Dermis lymphatic vessel endothelial cell (primary cell): ENCODE measurements around the gene DDT. TPM values are rescaled to one million over a fixed set of nuclear protein-coding genes. Genes with fewer than 3 reads are reported as not detected.

Experiments used
- total RNA-seq: library from RNA; depleted of rRNA; stranded (reverse); fragments of >200 nt; gene quantifications from 2 replicates; pipeline ENCODE4 v1.2.1, GENCODE V29; 2014

The DDT gene
- total RNA-seq, result 92.4 and 105 TPM in 2 replicates

DNA sequence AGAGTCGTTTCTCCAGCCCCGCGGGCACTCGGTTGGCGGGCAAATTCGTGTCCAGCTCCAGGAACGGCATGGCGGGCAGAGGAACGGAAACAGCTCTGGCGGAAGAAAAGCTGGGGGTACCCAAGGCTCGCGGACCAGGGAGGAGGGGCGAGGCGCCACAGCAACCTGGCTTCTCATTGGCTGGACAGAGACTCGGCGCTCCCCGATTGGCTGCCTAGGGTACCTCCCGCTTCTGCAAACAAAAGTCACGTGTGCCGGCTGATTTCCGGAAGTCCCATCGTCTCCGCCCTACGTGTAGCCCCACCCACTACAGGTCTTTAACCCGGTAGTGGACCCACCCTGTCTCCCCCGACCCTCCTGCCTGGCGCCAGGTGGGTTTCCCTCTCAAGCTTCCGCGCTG is at the start of gene DDT:
TSS of gene DDT (minus strand) at position 97 of the 400 bp plus-strand sequence. CDS start at position 70, 27 bp downstream.

DNA sequence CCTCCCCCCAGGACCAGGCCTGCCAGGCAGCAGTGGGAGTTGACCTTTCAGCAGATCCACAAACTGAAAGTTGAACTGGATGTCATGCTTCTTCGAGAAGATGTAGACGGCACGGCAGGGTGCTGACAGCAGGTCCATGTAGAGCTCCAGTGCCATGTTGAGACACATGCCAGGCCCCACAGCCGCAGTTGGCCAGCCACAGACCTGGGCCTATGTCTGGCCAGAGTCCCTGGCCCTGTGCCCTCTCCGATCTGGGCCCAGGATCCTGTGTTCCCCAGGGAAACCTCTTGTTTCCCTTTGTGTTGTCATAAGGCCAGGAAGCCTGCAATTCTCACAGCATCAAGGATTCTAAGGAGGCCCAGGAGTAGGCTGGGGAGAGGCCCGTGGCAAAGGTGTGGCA is 31.0 kb upstream of the DDT start, which contains the start of gene GSTT4:
TSS of gene GSTT4 (minus strand) at position 253 of the 400 bp plus-strand sequence. CDS start at position 156, 97 bp downstream.

GRCh38 chr22:23979557-23980240 is 5.5 kb upstream of the DDT start, which contains the start of gene GSTT2:
Gene GSTT2 (plus strand): TSS chr22:23980134.

GRCh38 chr22:23966568-23966967 is 7.7 kb downstream of the DDT start, which contains the start of gene DDTL:
Gene DDTL (plus strand): TSS chr22:23966888. CDS start chr22:23966915, 27 bp downstream.

DNA sequence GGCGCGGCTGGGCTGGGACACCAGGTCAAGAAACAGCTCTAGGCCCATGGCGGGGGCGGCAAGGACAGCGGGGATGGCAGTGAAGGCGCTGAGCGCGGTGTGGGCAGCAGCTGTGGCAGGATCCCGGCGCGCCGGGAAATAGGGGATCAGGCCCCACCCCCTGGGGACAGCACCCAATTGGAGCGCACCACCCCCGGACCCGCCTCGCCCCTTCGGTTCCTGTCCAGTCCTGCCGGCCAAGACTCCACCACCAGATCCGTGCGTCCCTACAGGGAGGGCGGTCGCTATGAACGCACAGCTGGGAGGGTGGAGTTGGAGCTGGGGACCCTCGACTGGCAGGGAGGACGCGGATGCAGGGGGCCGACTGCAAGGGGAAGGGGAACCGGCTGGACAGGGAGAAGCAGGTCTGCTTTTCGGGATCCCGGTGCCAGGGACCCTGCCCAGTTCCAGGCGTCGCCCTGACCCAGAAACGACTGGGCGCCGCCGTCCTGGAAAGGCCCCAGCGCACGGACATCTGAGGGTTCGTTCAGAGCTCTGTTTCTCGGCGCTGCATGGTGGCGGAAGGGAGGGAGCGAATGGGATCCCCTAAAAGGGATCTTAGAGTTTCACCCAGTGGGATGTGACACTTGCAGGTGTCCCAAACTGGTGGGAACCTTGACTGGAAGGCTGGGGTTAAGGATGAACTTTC is 13.0 kb downstream of the DDT start, which contains the start of gene GSTT2B:
TSS of gene GSTT2B (minus strand) at position 112 of the 688 bp plus-strand sequence. CDS start at position 48, 64 bp downstream.

Other genes with a start within 250 kb of the DDT start
- gene ZNF70, start 223.3 kb downstream of the DDT start, total RNA-seq, result 1.3 and 2.1 TPM in 2 replicates
- 0.22 TPM in 1 of 2 replicates, not detected in the other for gene VPREB3, start 220.0 kb downstream of the DDT start, total RNA-seq
- gene C22orf15, start 211.5 kb downstream of the DDT start, total RNA-seq, result 0.09 and 0.33 TPM in 2 replicates
- gene CHCHD10, start 206.5 kb downstream of the DDT start, total RNA-seq, result 6.5 and 11.8 TPM in 2 replicates
- 4.2 and 8.2 TPM in 2 replicates for gene MMP11, start 201.6 kb downstream of the DDT start, total RNA-seq
- gene SMARCB1, start 187.5 kb downstream of the DDT start, total RNA-seq, result 13.3 and 19.3 TPM in 2 replicates
- gene DERL3, start 135.4 kb downstream of the DDT start, total RNA-seq, result 0.17 and 0.33 TPM in 2 replicates
- 3.3 and 4.4 TPM in 2 replicates for gene SLC2A11, start 116.6 kb downstream of the DDT start, total RNA-seq
- gene MIF, start 80.1 kb downstream of the DDT start, total RNA-seq, result 163 and 279 TPM in 2 replicates
- 0.77 and 13.5 TPM in 2 replicates for gene GSTT2B, start 13.2 kb downstream of the DDT start, total RNA-seq
- gene DDTL, start 7.6 kb downstream of the DDT start, total RNA-seq, result 0.86 and 4.7 TPM in 2 replicates
- gene GSTT2, start 5.7 kb upstream of the DDT start, total RNA-seq, result 0.98 TPM in 1 of 2 replicates, not detected in the other
- gene GSTT4, start 31.0 kb upstream of the DDT start, total RNA-seq, result not detected in 2 replicates
- 20.3 and 21.7 TPM in 2 replicates for gene CABIN1, start 36.9 kb upstream of the DDT start, total RNA-seq
- 0.43 and 0.54 TPM in 2 replicates for gene SUSD2, start 207.0 kb upstream of the DDT start, total RNA-seq